Ascending aorta (tissue), 2 donors: ENCODE measurements around the gene EGR4. TPM values are rescaled to one million over a fixed set of nuclear protein-coding genes. Genes with fewer than 3 reads are reported as not detected.

Experiments used
- DNase-seq, 2 donors: peaks; one replicate each; pipeline ENCODE4 v3.0.0-alpha.2; 2019; ENCODE audit warnings: low spot score in 2 of 2
- H3K27ac ChIP-seq, 2 donors: fragments of 200-600 bp; sonication (generic); one replicate each; pipeline ENCODE4 v1.5.1; 2016 to 2017; ENCODE audit warnings: mild to moderate bottlenecking in 1 of 2
- H3K27me3 ChIP-seq: fragments of 200-600 bp; sonication (generic); one replicate; pipeline ENCODE4 v1.5.1; 2017
- H3K36me3 ChIP-seq, 2 donors: fragments of 200-600 bp; sonication (generic); one replicate each; pipeline ENCODE4 v1.5.1; 2016
- H3K4me1 ChIP-seq, 2 donors: fragments of 200-600 bp; sonication (generic); one replicate each; pipeline ENCODE4 v1.5.1; 2016 to 2017; ENCODE audit warnings: mild to moderate bottlenecking in 1 of 2
- H3K4me3 ChIP-seq, 2 donors: fragments of 200-600 bp; sonication (generic); one replicate each; pipeline ENCODE4 v1.5.1; 2016 to 2017; ENCODE audit warnings: mild to moderate bottlenecking in 1 of 2
- H3K9me3 ChIP-seq, 2 donors: fragments of 200-600 bp; sonication (generic); one replicate each; pipeline ENCODE4 v1.5.1; 2016
- CTCF ChIP-seq, 3 experiments: fragments of 200-600 bp in 2 of 3; fragments of 450-650 bp in 1 of 3; sonication (generic) in 2 of 3; IDR thresholded peaks; one replicate each; pipeline ENCODE4 v1.5.1; 2016 to 2019; ENCODE audit warnings: antibody characterized with exemption in 3 of 3, mild to moderate bottlenecking in 1 of 3, moderate library complexity in 1 of 3
- intact Hi-C: fragments of 100-400 bp; cut with DNase I; formaldehyde crosslinking; loops from one replicate; pipeline ENCODE4 v1.15.1; 2023
- total RNA-seq: library from RNA; depleted of rRNA; stranded (reverse); fragments of >200 nt; gene quantifications from one replicate; pipeline ENCODE4 v1.1.0, GENCODE V29; 2016

Gene EGR4
- total RNA-seq, 1 donor from 2014 or later: not detected

GRCh38 chr2:73259704-73260337 lies 33.5 kb downstream of the EGR4 start:
- Histone ChIP-seq H3K4me3 (no peak overlapping the region), H3K27ac (no peak overlapping the region), H3K9me3 (no peaks in the 10 kb centered on the region), H3K36me3 (no peaks in the 10 kb centered on the region), H3K27me3 (no peaks in the 10 kb centered on the region), H3K4me1 (no peaks in the 10 kb centered on the region)
- intact Hi-C loops: no loop called here
- no peak for DNase-seq
- TF ChIP-seq CTCF (IDR thresholded peaks at IDR 0.05): no peak

- DNase-seq: no peak
- no peaks in the 10 kb centered on the region for H3K27me3 ChIP-seq
- no peak for TF ChIP-seq CTCF (IDR thresholded peaks at IDR 0.05)
- no peak overlapping the region for H3K27ac ChIP-seq
- intact Hi-C loops: no loop called here
- no peaks in the 10 kb centered on the region for H3K4me1 ChIP-seq
- no peaks in the 10 kb centered on the region for H3K9me3 ChIP-seq
- H3K4me3 ChIP-seq: no peak overlapping the region
- H3K36me3 ChIP-seq: peaks cover 4% of the 10 kb centered on the region in 2 donors
Measured at GRCh38 chr2:73259276-73259675, 34.1 kb downstream of the EGR4 start.

- H3K36me3 ChIP-seq: peaks cover 7 to 8% of the 10 kb centered on the region in 2 donors
- no peaks in the 10 kb centered on the region for H3K9me3 ChIP-seq
- no peaks in the 10 kb centered on the region for H3K4me1 ChIP-seq
- no peaks in the 10 kb centered on the region for H3K27me3 ChIP-seq
- no peak for TF ChIP-seq CTCF (IDR thresholded peaks at IDR 0.05)
- no peak for DNase-seq
- no peak overlapping the region for H3K4me3 ChIP-seq
- no peak overlapping the region for H3K27ac ChIP-seq
- intact Hi-C loops: no loop called here
Measured at GRCh38 chr2:73258913-73259215, 34.5 kb downstream of the EGR4 start.

GRCh38 chr2:73258186-73258912 lies 35.0 kb downstream of the EGR4 start:
- Histone ChIP-seq H3K9me3 (no peaks in the 10 kb centered on the region), H3K27ac (no peak overlapping the region), H3K36me3 (peaks cover 11 to 13% of the 10 kb centered on the region in 2 donors), H3K4me3 (no peak overlapping the region), H3K4me1 (no peaks in the 10 kb centered on the region), H3K27me3 (no peaks in the 10 kb centered on the region)
- TF ChIP-seq CTCF (IDR thresholded peaks at IDR 0.05): no peak
- no peak for DNase-seq
- intact Hi-C loops: no loop called here

GRCh38 chr2:73257425-73258125 lies 35.8 kb downstream of the EGR4 start:
- DNase-seq: no peak
- no peak for TF ChIP-seq CTCF (IDR thresholded peaks at IDR 0.05)
- intact Hi-C loops: no loop called here

More at GRCh38 chr2:73257425-73258125, 35.8 kb downstream of the EGR4 start:
- Histone ChIP-seq H3K4me1 (no peaks in the 10 kb centered on the region), H3K27ac (no peak overlapping the region), H3K27me3 (no peaks in the 10 kb centered on the region), H3K9me3 (no peaks in the 10 kb centered on the region), H3K36me3 (peaks cover 18 to 21% of the 10 kb centered on the region in 2 donors), H3K4me3 (no peak overlapping the region)
